ENCODE results near the gene NELL1.

GRCh38 chr11:21257461-21257860 is 588.1 kb downstream of the NELL1 start:
- TF ChIP-seq CTCF (conservative IDR thresholded peaks at IDR 0.05 in 1 of 2, IDR thresholded peaks at IDR 0.05 in 1 of 2; ENCODE audit: extremely low read depth in 1 of 2, insufficient read depth in 1 of 2, low read depth in 1 of 2, low read length in 2 of 2) (no peak), EZH2 (IDR thresholded peaks at IDR 0.05; ENCODE audit: borderline replicate concordance, low read length) (no peak)

Data from mammary epithelial cell (primary cell).